H1 (cell line): ENCODE results near the gene DCN. TPM values are rescaled to one million over a fixed set of nuclear protein-coding genes. Genes with fewer than 3 reads are reported as not detected.

ENCODE experiments used
- CTCF ChIA-PET: fragments of 300-600 bp; sonication (Branson Sonifier 250); formaldehyde crosslinking; loops from one replicate; lab custom pipeline; 2021; ENCODE audit not compliant: partially characterized antibody; lab: Charles Lee
- POLR2A ChIA-PET: fragments of 300-600 bp; sonication (Branson Sonifier 250); formaldehyde crosslinking; loops from one replicate; lab custom pipeline; 2021; ENCODE audit warnings: inconsistent platforms; ENCODE audit not compliant: partially characterized antibody; lab: Charles Lee
- DNase-seq, 2 experiments: peaks; one replicate each; pipeline versions ENCODE4 v3.0.0 to v3.0.0-alpha.2; 2010 to 2022; ENCODE audit warnings: low spot score in 2 of 2, low read depth in 1 of 2, mixed read lengths in 1 of 2
- FAIRE-seq: peaks from 2 replicates; lab custom pipeline; 2011; peaks lifted over from hg19 to GRCh38; lab: Jason Lieb, UNC
- H2AFZ ChIP-seq: 2 replicates; pipeline ENCODE4 v1.8.1; 2012; ENCODE audit warnings: low read length, inconsistent platforms
- H2AK5ac ChIP-seq: 2 replicates; pipeline ENCODE4 v1.6.1; 2013; ENCODE audit warnings: low read depth, low read length
- H2BK120ac ChIP-seq: replicated peaks from 2 replicates; pipeline ENCODE3; 2013; ENCODE audit warnings: low read depth, low read length, inconsistent platforms
- H2BK12ac ChIP-seq: 2 replicates; pipeline ENCODE4 v1.6.1; 2013; ENCODE audit warnings: low read depth, low read length
- H2BK15ac ChIP-seq: 2 replicates; pipeline ENCODE4 v1.6.1; 2013; ENCODE audit warnings: low read length
- H2BK20ac ChIP-seq: 2 replicates; pipeline ENCODE4 v1.6.1; 2013; ENCODE audit warnings: low read length
- H2BK5ac ChIP-seq: 2 replicates; pipeline ENCODE4 v1.6.1; 2013; ENCODE audit warnings: low read depth, low read length
- H3K14ac ChIP-seq: 2 replicates; pipeline ENCODE4 v1.6.1; 2013; ENCODE audit warnings: inconsistent platforms; ENCODE audit not compliant: insufficient read length
- H3K18ac ChIP-seq: 2 replicates; pipeline ENCODE4 v1.6.1; 2013; ENCODE audit warnings: low read length; ENCODE audit errors: extremely low read depth
- H3K23ac ChIP-seq: 2 replicates; pipeline ENCODE4 v1.6.1; 2013; ENCODE audit warnings: inconsistent platforms; ENCODE audit not compliant: insufficient read length
- H3K23me2 ChIP-seq: 2 replicates; pipeline ENCODE4 v1.6.1; 2013; ENCODE audit warnings: low read depth, low read length
- H3K27ac ChIP-seq: 2 replicates; pipeline ENCODE4 v1.6.1; 2011; ENCODE audit warnings: low read depth, low read length, inconsistent platforms
- H3K27me3 ChIP-seq, 4 experiments: replicated peaks in 1 of 4; 1 replicate in 1 of 4; 2 replicates in 3 of 4; pipeline versions ENCODE4 v1.6.1 to v1.8.1; 2011 to 2013; ENCODE audit warnings: low read length in 3 of 4, mild to moderate bottlenecking in 3 of 4, inconsistent platforms in 2 of 4, mixed read lengths in 2 of 4, moderate library complexity in 1 of 4; ENCODE audit not compliant: control insufficient read depth in 3 of 4, insufficient read depth in 3 of 4; ENCODE audit errors: extremely low read depth in 1 of 4
- H3K36me3 ChIP-seq, 4 experiments: 2 replicates each; pipeline versions ENCODE4 v1.6.1 to v1.8.1; 2011 to 2013; ENCODE audit warnings: mild to moderate bottlenecking in 4 of 4, low read length in 3 of 4, moderate library complexity in 2 of 4, control low read depth in 1 of 4, inconsistent platforms in 1 of 4; ENCODE audit not compliant: insufficient read depth in 4 of 4, control insufficient read depth in 2 of 4
- H3K4ac ChIP-seq: replicated peaks from 2 replicates; pipeline ENCODE3; 2013; ENCODE audit warnings: low read length, low read depth, mixed read lengths, inconsistent platforms; ENCODE audit not compliant: insufficient read length
- H3K4me1 ChIP-seq, 4 experiments: replicated peaks in 1 of 4; 1 replicate in 1 of 4; 2 replicates in 3 of 4; pipeline versions ENCODE4 v1.6.1 to v1.8.1; 2011 to 2013; ENCODE audit warnings: low read length in 3 of 4, inconsistent platforms in 2 of 4, mixed read lengths in 1 of 4; ENCODE audit not compliant: insufficient read depth in 4 of 4, control insufficient read depth in 3 of 4
- H3K4me2 ChIP-seq, 2 experiments: 2 replicates each; pipeline versions ENCODE4 v1.6.1 to v1.8.1; 2011 to 2013; ENCODE audit warnings: low read depth in 2 of 2, low read length in 2 of 2, control low read depth in 1 of 2, inconsistent platforms in 1 of 2, mild to moderate bottlenecking in 1 of 2; ENCODE audit not compliant: insufficient read depth in 1 of 2
- H3K4me3 ChIP-seq, 4 experiments: fragments of 200-600, 300-600 bp in 1 of 4; sonication (generic), shearing (Covaris generic), sonication (Bioruptor Twin) in 1 of 4; 2 replicates each; pipeline versions ENCODE4 v1.5.1 to v1.8.1; 2011 to 2016; ENCODE audit warnings: low read length in 4 of 4, low read depth in 3 of 4, control low read depth in 2 of 4, inconsistent platforms in 2 of 4, mild to moderate bottlenecking in 2 of 4, mixed read lengths in 1 of 4, moderate library complexity in 1 of 4; ENCODE audit not compliant: insufficient read depth in 2 of 4; ENCODE audit errors: extremely low read depth in 1 of 4
- H3K56ac ChIP-seq: replicated peaks from 2 replicates; pipeline ENCODE3; 2013; ENCODE audit warnings: low read depth, mild to moderate bottlenecking, mixed read lengths, low read length, inconsistent platforms; ENCODE audit not compliant: insufficient read length
- H3K79me1 ChIP-seq: 2 replicates; pipeline ENCODE4 v1.6.1; 2013; ENCODE audit warnings: low read depth, low read length, control low read depth
- H3K79me2 ChIP-seq, 2 experiments: 2 replicates each; pipeline versions ENCODE4 v1.6.1 to v1.8.1; 2012 to 2013; ENCODE audit warnings: low read length in 2 of 2, mild to moderate bottlenecking in 2 of 2, inconsistent platforms in 1 of 2; ENCODE audit not compliant: insufficient read depth in 2 of 2, control insufficient read depth in 1 of 2
- H3K9ac ChIP-seq, 4 experiments: replicated peaks in 1 of 4; 1 replicate in 1 of 4; 2 replicates in 3 of 4; pipeline versions ENCODE4 v1.6.1 to v1.8.1; 2011 to 2013; ENCODE audit warnings: low read depth in 3 of 4, low read length in 3 of 4, control low read depth in 2 of 4, mild to moderate bottlenecking in 2 of 4, moderate library complexity in 2 of 4, inconsistent platforms in 1 of 4; ENCODE audit errors: extremely low read depth in 1 of 4
- H3K9me3 ChIP-seq, 2 experiments: 2 replicates each; pipeline versions ENCODE4 v1.6.1 to v1.8.1; 2012 to 2013; ENCODE audit warnings: mild to moderate bottlenecking in 2 of 2, moderate library complexity in 2 of 2, control low read depth in 1 of 2, inconsistent platforms in 1 of 2, low read depth in 1 of 2, low read length in 1 of 2, mixed read lengths in 1 of 2; ENCODE audit not compliant: insufficient read depth in 2 of 2
- H4K20me1 ChIP-seq, 2 experiments: replicated peaks in 1 of 2; 2 replicates each; pipeline versions ENCODE3 to v1.8.1; 2011 to 2013; ENCODE audit warnings: inconsistent platforms in 2 of 2, low read length in 2 of 2, mild to moderate bottlenecking in 1 of 2; ENCODE audit not compliant: insufficient read depth in 2 of 2, control insufficient read depth in 1 of 2
- H4K5ac ChIP-seq: 2 replicates; pipeline ENCODE4 v1.6.1; 2013; ENCODE audit warnings: low read length, low read depth, mixed read lengths, inconsistent platforms; ENCODE audit not compliant: insufficient read length
- H4K8ac ChIP-seq: 2 replicates; pipeline ENCODE4 v1.8.0; 2013; ENCODE audit warnings: mild to moderate bottlenecking, moderate library complexity, low read length, inconsistent platforms; ENCODE audit not compliant: insufficient read depth; ENCODE audit errors: extremely low read depth
- H4K91ac ChIP-seq: replicated peaks from 2 replicates; pipeline ENCODE3; 2013; ENCODE audit warnings: low read length, mixed read lengths, inconsistent platforms; ENCODE audit not compliant: insufficient read length
- BACH1 ChIP-seq: IDR thresholded peaks from 2 replicates; pipeline ENCODE4 v1.6.1; 2012; ENCODE audit warnings: low read length, improper control_type of control experiment
- BCL11A ChIP-seq, 2 experiments: IDR thresholded peaks; one replicate each; pipeline ENCODE4 v1.6.1; 2011; ENCODE audit warnings: low read depth in 2 of 2, low read length in 2 of 2, mild to moderate bottlenecking in 2 of 2
- PHF8 ChIP-seq: fragments of 200-600 bp; sonication (generic); conservative IDR thresholded peaks from 2 replicates; pipeline ENCODE4 v1.7.1; 2012; ENCODE audit warnings: low read depth, mild to moderate bottlenecking, inconsistent platforms, low read length, moderate library complexity
- POLR2A ChIP-seq, 2 experiments: IDR thresholded peaks; 1 replicate in 1 of 2; 2 replicates in 1 of 2; pipeline ENCODE4 v1.6.1; 2011; ENCODE audit warnings: low read depth in 2 of 2, low read length in 2 of 2, mild to moderate bottlenecking in 2 of 2; ENCODE audit errors: control extremely low read depth in 1 of 2
- POLR2AphosphoS5 ChIP-seq: IDR thresholded peaks from 2 replicates; pipeline ENCODE4 v1.6.1; 2011; ENCODE audit warnings: low read depth, low read length
- SAP30 ChIP-seq: fragments of 300-600 bp; sonication (generic); IDR thresholded peaks from 2 replicates; pipeline ENCODE4 v1.7.1; 2012; ENCODE audit warnings: low read length, moderate library complexity, mild to moderate bottlenecking, inconsistent platforms; ENCODE audit not compliant: insufficient read depth, insufficient replicate concordance
- SIRT6 ChIP-seq: IDR thresholded peaks from one replicate; pipeline ENCODE4 v1.7.1; 2012; ENCODE audit warnings: low read length, inconsistent platforms
- SIX5 ChIP-seq: IDR thresholded peaks from 2 replicates; pipeline ENCODE4 v1.6.1; 2011; ENCODE audit warnings: mild to moderate bottlenecking, low read depth, low read length
- SP2 ChIP-seq: IDR thresholded peaks from 2 replicates; pipeline ENCODE4 v1.6.1; 2012; ENCODE audit warnings: mild to moderate bottlenecking, low read length, inconsistent platforms
- TBP ChIP-seq: IDR thresholded peaks from 2 replicates; pipeline ENCODE4 v1.6.1; 2011; ENCODE audit warnings: low read depth, low read length, improper control_type of control experiment
- WGBS, 2 experiments: shearing (Covaris generic) in 1 of 2; methylation state at CpG; one replicate each; pipeline versions ENCODE4 v1.1.6 to v1.1.7; 2013 to 2015; ENCODE audit warnings: low lambda C conversion rate in 2 of 2, mixed read lengths in 2 of 2, inconsistent platforms in 1 of 2, low coverage in 1 of 2, missing lambda C conversion rate in 1 of 2; ENCODE audit not compliant: insufficient replicate concordance in 2 of 2, insufficient coverage in 1 of 2, insufficient read length in 1 of 2; ENCODE audit errors: extremely low coverage in 1 of 2, missing lambda C conversion rate in 1 of 2; 5-methylcytosine and 5-hydroxymethylcytosine counted together
- polyA plus RNA-seq, 7 experiments: library from polyadenylated mRNA; depleted of rRNA in 3 of 7; stranded (reverse) in 5 of 7; unstranded in 2 of 7; fragments of >200 nt in 5 of 7; fragments of 200-250 nt in 2 of 7; gene quantifications; 1 replicate in 5 of 7; 2 replicates in 1 of 7; 4 replicates in 1 of 7; pipeline versions ENCODE4 v1.2.1 to v1.2.3, GENCODE V29; 2011 to 2013; ENCODE audit warnings: missing spikeins in 2 of 7, mixed read lengths in 2 of 7
- total RNA-seq: library from RNA; stranded (reverse); fragmentation: NEBNext Ultra II Directional; extraction: Animal tissue kit (Norgen Biotek cat#: 25700); gene quantifications from 2 replicates; pipeline ENCODE4 v1.2.1, GENCODE V29; 2021
- TF ChIP-seq, protein P1 (sequence below): IDR thresholded peaks from 2 replicates; pipeline ENCODE4 v1.6.1; 2012; ENCODE audit warnings: inconsistent platforms
- TF ChIP-seq, protein P2 (sequence below): IDR thresholded peaks from 2 replicates; pipeline ENCODE4 v1.6.1; 2011; ENCODE audit warnings: low read depth, mild to moderate bottlenecking, low read length; ENCODE audit not compliant: insufficient read depth

Gene DCN
- total and polyA plus RNA-seq, 2 of the 8 experiments (the other 6 are each of a cell fraction or from before 2014, with no cell fraction given), result not detected

- 79% methylated on average over 7 of the region's 7 CpGs; no CpG with 5 or more reads in 1 of the 2 experiments for WGBS, 2 experiments
- CTCF ChIA-PET, result interaction anchor here (0.5 to 1.5 kb wide), 4 partner anchors 17 to 219 kb away, joined by 3 to 5 read pairs (median 3); no protein-coding TSS in a partner anchor
- H3K23ac ChIP-seq, result no peak within 1 kb of the TSS
- DNase-seq (no peak), FAIRE-seq (no peak)
- H3K9me3 ChIP-seq, result no peaks in the 10 kb centered on the region
- H2BK12ac ChIP-seq, result no peak within 1 kb of the TSS
- peak within 1 kb of the TSS; percentile 72 for H2AFZ ChIP-seq
- no peak within 1 kb of the TSS for H2AK5ac ChIP-seq
- H4K91ac ChIP-seq, result no peak within 1 kb of the TSS
- H4K5ac ChIP-seq, result no peak within 1 kb of the TSS
- H3K4me3 ChIP-seq, result no peak within 1 kb of the TSS
- H3K4ac ChIP-seq, result no peak within 1 kb of the TSS
- H4K20me1 ChIP-seq, result no peaks in the 10 kb centered on the region
- no peak within 1 kb of the TSS for H2BK120ac ChIP-seq
- H3K23me2 ChIP-seq, result no peaks in the 10 kb centered on the region
- H3K4me2 ChIP-seq, result no peak within 1 kb of the TSS
- H3K4me1 ChIP-seq, result no peaks in the 10 kb centered on the region
- no peak within 1 kb of the TSS for H2BK15ac ChIP-seq
- H3K18ac ChIP-seq, result no peak within 1 kb of the TSS
- no peaks in the 10 kb centered on the region for H3K79me2 ChIP-seq
- no peak within 1 kb of the TSS for H2BK5ac ChIP-seq
- H4K8ac ChIP-seq, result no peak within 1 kb of the TSS
- POLR2A ChIA-PET, result no interaction called here
- H2BK20ac ChIP-seq, result no peak within 1 kb of the TSS
- no peak within 1 kb of the TSS for H3K14ac ChIP-seq
- H3K9ac ChIP-seq, result no peak within 1 kb of the TSS
- H3K27ac ChIP-seq, result no peak within 1 kb of the TSS
- H3K27me3 ChIP-seq, result no peaks in the 10 kb centered on the region
- no peaks in the 10 kb centered on the region for H3K36me3 ChIP-seq
- H3K56ac ChIP-seq, result no peak within 1 kb of the TSS
- no peaks in the 10 kb centered on the region for H3K79me1 ChIP-seq
- TF ChIP-seq, protein P1, sequence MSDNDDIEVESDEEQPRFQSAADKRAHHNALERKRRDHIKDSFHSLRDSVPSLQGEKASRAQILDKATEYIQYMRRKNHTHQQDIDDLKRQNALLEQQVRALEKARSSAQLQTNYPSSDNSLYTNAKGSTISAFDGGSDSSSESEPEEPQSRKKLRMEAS, result no peak
- TF ChIP-seq BCL11A (IDR thresholded peaks at IDR 0.05; ENCODE audit: low read depth in 2 of 2, low read length in 2 of 2) (no peak), POLR2AphosphoS5 (no peak), PHF8 (no peak), SP2 (no peak), POLR2A (IDR thresholded peaks at IDR 0.05; ENCODE audit: control extremely low read depth in 1 of 2, low read depth in 2 of 2, low read length in 2 of 2) (no peak), TBP (no peak), SAP30 (no peak), SIRT6 (no peak), BACH1 (no peak), SIX5 (no peak)
- TF ChIP-seq, protein P2, sequence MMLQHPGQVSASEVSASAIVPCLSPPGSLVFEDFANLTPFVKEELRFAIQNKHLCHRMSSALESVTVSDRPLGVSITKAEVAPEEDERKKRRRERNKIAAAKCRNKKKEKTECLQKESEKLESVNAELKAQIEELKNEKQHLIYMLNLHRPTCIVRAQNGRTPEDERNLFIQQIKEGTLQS, result no peak
Observed at GRCh38 chr12:91111366-91112325, 71.0 kb downstream of the DCN start, which contains the start of gene LUM. TSS of gene LUM (minus strand) at chr12:91111494. CDS start at chr12:91108979, 2,515 bp downstream.
